ENCODE results near the gene NT5DC1.

NT5DC1 gene

GRCh38 chr6:116234689-116235088, 134.0 kb downstream of the NT5DC1 start:
- no peak for DNase-seq (ENCODE audit: low read depth)
- TF ChIP-seq CTCF (IDR thresholded peaks at IDR 0.05; ENCODE audit: control insufficient read depth, insufficient read depth, low read depth, low read length, missing control alignments) = no peak
- H3K4me3 ChIP-seq (ENCODE audit: control insufficient read depth, low read depth, low read length) = no peak overlapping the region

- H3K4me3 ChIP-seq (ENCODE audit: control insufficient read depth, low read depth, low read length) = no peak overlapping the region
- no peak for TF ChIP-seq CTCF (IDR thresholded peaks at IDR 0.05; ENCODE audit: control insufficient read depth, insufficient read depth, low read depth, low read length, missing control alignments)
- no peak for DNase-seq (ENCODE audit: low read depth)
These were observed 137.4 kb downstream of the NT5DC1 start for GRCh38 chr6:116238083-116238482.

GRCh38 chr6:116239256-116239655, 138.6 kb downstream of the NT5DC1 start:
- DNase-seq (ENCODE audit: low read depth) = no peak
- TF ChIP-seq CTCF (IDR thresholded peaks at IDR 0.05; ENCODE audit: control insufficient read depth, insufficient read depth, low read depth, low read length, missing control alignments) = no peak
- H3K4me3 ChIP-seq (ENCODE audit: control insufficient read depth, low read depth, low read length) = no peak overlapping the region

- TF ChIP-seq CTCF (IDR thresholded peaks at IDR 0.05; ENCODE audit: control insufficient read depth, insufficient read depth, low read depth, low read length, missing control alignments) = no peak
- no peak overlapping the region for H3K4me3 ChIP-seq (ENCODE audit: control insufficient read depth, low read depth, low read length)
- no peak for DNase-seq (ENCODE audit: low read depth)
These were observed 139.2 kb downstream of the NT5DC1 start for GRCh38 chr6:116239856-116240255.

- no peak for DNase-seq (ENCODE audit: low read depth)
- TF ChIP-seq CTCF (IDR thresholded peaks at IDR 0.05; ENCODE audit: control insufficient read depth, insufficient read depth, low read depth, low read length, missing control alignments) = no peak
- no peak overlapping the region for H3K4me3 ChIP-seq (ENCODE audit: control insufficient read depth, low read depth, low read length)
These were observed 143.6 kb downstream of the NT5DC1 start for GRCh38 chr6:116244284-116244683.

- DNase-seq (ENCODE audit: low read depth) = no peak
These were observed 145.4 kb downstream of the NT5DC1 start for GRCh38 chr6:116246089-116246488.

More at GRCh38 chr6:116246089-116246488, 145.4 kb downstream of the NT5DC1 start:
- TF ChIP-seq CTCF (IDR thresholded peaks at IDR 0.05; ENCODE audit: control insufficient read depth, insufficient read depth, low read depth, low read length, missing control alignments) = no peak
- no peak overlapping the region for H3K4me3 ChIP-seq (ENCODE audit: control insufficient read depth, low read depth, low read length)

Measured in AG09309 (cell line).